ENCODE results near the gene SERPINA12.

Gene SERPINA12

DNA sequence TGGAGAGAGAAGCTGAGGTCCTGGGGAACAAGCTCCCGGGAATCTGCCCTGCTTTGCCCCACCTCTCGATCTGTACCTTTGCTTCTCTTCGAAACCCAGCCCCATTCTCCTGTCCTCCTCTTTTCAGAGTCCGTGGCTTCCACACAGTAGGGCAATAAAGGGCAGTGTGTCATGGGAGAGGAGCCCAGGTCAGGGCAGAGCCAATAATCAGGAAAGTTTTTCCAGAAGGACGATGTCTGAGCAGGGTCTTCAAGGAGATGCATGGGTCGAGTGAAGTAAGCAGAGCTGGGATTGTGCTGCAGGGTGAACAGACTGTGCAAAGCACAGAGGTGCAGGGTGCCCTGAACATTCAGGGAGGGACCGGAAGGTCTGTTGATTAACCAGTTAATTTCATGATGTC lies 29.9 kb upstream of the SERPINA12 start:
- TF ChIP-seq CTCF (conservative IDR thresholded peaks at IDR 0.05; ENCODE audit: low read depth, low read length), result no peak
- Histone ChIP-seq H4K20me1 (ENCODE audit: insufficient read depth) (no peaks in the 10 kb centered on the region), H3K79me2 (ENCODE audit: insufficient read depth, low read depth) (no peaks in the 10 kb centered on the region), H3K4me1 (ENCODE audit: low read depth, poor library complexity, severe bottlenecking) (no peaks in the 10 kb centered on the region), H3K36me3 (ENCODE audit: insufficient read depth) (no peaks in the 10 kb centered on the region), H3K27ac (no peak overlapping the region), H3K4me3 (IDR thresholded peaks at IDR 0.05; ENCODE audit: insufficient read depth, low read depth, low read length) (no peak overlapping the region), H3K4me2 (no peak overlapping the region), H2AFZ (ENCODE audit: low read depth) (no peak overlapping the region), H3K9ac (no peak overlapping the region), H3K27me3 (ENCODE audit: insufficient read depth, low read depth) (no peaks in the 10 kb centered on the region)

GRCh38 chr14:94538070-94538740 lies 28.9 kb upstream of the SERPINA12 start:
- Histone ChIP-seq H3K4me3 (IDR thresholded peaks at IDR 0.05; ENCODE audit: insufficient read depth, low read depth, low read length) (no peak overlapping the region), H3K79me2 (ENCODE audit: insufficient read depth, low read depth) (no peaks in the 10 kb centered on the region), H3K36me3 (ENCODE audit: insufficient read depth) (no peaks in the 10 kb centered on the region), H2AFZ (ENCODE audit: low read depth) (no peak overlapping the region), H3K27me3 (ENCODE audit: insufficient read depth, low read depth) (no peaks in the 10 kb centered on the region), H3K27ac (no peak overlapping the region), H3K9ac (no peak overlapping the region), H3K4me1 (ENCODE audit: low read depth, poor library complexity, severe bottlenecking) (peaks cover 5% of the 10 kb centered on the region), H3K4me2 (no peak overlapping the region), H4K20me1 (ENCODE audit: insufficient read depth) (no peaks in the 10 kb centered on the region)
- no peak for TF ChIP-seq CTCF (conservative IDR thresholded peaks at IDR 0.05; ENCODE audit: low read depth, low read length)

DNA sequence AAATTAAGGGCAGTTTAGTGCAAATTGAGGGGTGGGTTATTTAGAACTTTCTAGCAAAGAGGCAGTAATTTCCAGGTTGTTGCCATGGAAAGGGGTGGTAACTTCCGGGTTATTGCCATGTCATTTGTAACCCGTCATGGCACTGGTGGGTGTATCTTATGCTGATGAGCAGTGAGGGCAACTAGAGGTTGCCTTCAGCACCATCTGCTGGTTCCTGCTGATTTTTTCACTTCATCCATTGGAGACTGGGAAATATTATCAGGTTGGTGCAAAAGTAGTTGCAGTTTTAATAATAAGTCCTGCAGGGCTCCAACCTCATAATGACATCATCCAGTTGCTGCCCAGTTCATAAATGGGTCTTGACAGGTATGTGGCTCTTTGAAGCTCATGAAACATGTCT lies 27.6 kb upstream of the SERPINA12 start:
- Histone ChIP-seq H3K9ac (no peak overlapping the region), H3K4me1 (ENCODE audit: low read depth, poor library complexity, severe bottlenecking) (peaks cover 19% of the 10 kb centered on the region), H3K36me3 (ENCODE audit: insufficient read depth) (no peaks in the 10 kb centered on the region), H3K4me3 (IDR thresholded peaks at IDR 0.05; ENCODE audit: insufficient read depth, low read depth, low read length) (no peak overlapping the region), H3K27me3 (ENCODE audit: insufficient read depth, low read depth) (no peaks in the 10 kb centered on the region), H3K4me2 (no peak overlapping the region), H3K27ac (no peak overlapping the region), H4K20me1 (ENCODE audit: insufficient read depth) (no peaks in the 10 kb centered on the region), H3K79me2 (ENCODE audit: insufficient read depth, low read depth) (no peaks in the 10 kb centered on the region), H2AFZ (ENCODE audit: low read depth) (no peak overlapping the region)
- TF ChIP-seq CTCF (conservative IDR thresholded peaks at IDR 0.05; ENCODE audit: low read depth, low read length), result no peak

GRCh38 chr14:94535506-94535905 lies 26.2 kb upstream of the SERPINA12 start:
- Histone ChIP-seq H3K4me1 (ENCODE audit: low read depth, poor library complexity, severe bottlenecking) (peaks cover 21% of the 10 kb centered on the region), H3K4me3 (IDR thresholded peaks at IDR 0.05; ENCODE audit: insufficient read depth, low read depth, low read length) (no peak overlapping the region), H3K27ac (no peak overlapping the region), H3K79me2 (ENCODE audit: insufficient read depth, low read depth) (no peaks in the 10 kb centered on the region), H2AFZ (ENCODE audit: low read depth) (no peak overlapping the region), H3K36me3 (ENCODE audit: insufficient read depth) (no peaks in the 10 kb centered on the region), H3K9ac (no peak overlapping the region), H3K27me3 (ENCODE audit: insufficient read depth, low read depth) (no peaks in the 10 kb centered on the region), H4K20me1 (ENCODE audit: insufficient read depth) (no peaks in the 10 kb centered on the region), H3K4me2 (no peak overlapping the region)
- no peak for TF ChIP-seq CTCF (conservative IDR thresholded peaks at IDR 0.05; ENCODE audit: low read depth, low read length)

Measured in KMS-11 (cell line).